Right hindlimb (tissue), 1 donor: ENCODE measurements around the gene AKR1B15.

Experiments used
- DNase-seq: peaks from one replicate; pipeline ENCODE4 v3.0.0-alpha.2; 2018

AKR1B15 gene

GRCh38 chr7:134619627-134620331, 70.9 kb downstream of the AKR1B15 start:
- DNase-seq, result no peak

DNA sequence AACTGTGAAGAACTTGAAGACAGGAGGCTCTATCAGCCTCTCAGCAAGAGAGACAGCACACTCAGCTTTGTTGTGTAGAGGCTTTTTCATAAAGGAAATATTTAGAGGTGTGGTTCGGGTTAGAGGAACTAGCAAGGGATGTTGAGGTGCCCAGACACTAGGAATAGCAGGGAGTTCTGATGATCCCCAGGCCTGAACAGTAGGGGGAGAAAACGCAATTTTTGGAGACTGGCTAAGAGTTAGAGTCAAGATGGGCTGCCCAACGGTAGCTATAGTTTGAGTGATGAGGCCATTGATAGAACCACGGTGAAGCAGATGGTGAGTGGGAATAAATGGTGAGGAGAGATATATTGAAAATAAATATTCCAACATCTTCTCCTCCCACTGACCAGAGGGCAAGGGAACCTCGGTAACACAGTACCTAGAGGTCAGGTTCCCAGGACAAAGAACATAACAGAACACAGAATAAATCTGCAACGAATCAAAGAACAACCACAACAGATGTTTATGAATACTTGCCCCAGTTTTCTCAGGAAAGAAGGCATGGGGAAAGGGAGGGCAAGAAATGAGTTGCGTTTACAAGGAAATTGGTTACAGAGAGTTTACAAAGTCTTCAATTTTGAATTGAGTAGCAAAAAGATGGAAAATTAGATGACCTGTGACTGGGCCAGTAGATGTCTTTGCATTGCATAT, 73.5 kb downstream of the AKR1B15 start:
- DNase-seq, result no peak

- no peak for DNase-seq
Measured at GRCh38 chr7:134623193-134623592, 74.3 kb downstream of the AKR1B15 start.

- no peak for DNase-seq
Measured at GRCh38 chr7:134625550-134625949, 76.6 kb downstream of the AKR1B15 start.

- no peak for DNase-seq
Measured at GRCh38 chr7:134627109-134627774, 78.3 kb downstream of the AKR1B15 start.

- DNase-seq, result no peak
Measured at GRCh38 chr7:134627775-134628153, 78.9 kb downstream of the AKR1B15 start.

- no peak for DNase-seq
Measured at GRCh38 chr7:134629445-134629844, 80.5 kb downstream of the AKR1B15 start.
